K562 (cell line): ENCODE data around the gene PIGQ. TPM values are rescaled to one million over a fixed set of nuclear protein-coding genes. Genes with fewer than 3 reads are reported as not detected.

Source experiments
- KHSRP ChIP-seq: fragments of 450-650 bp; IDR thresholded peaks from 2 replicates; pipeline ENCODE4 v1.6.1; 2017
- MYBL2 ChIP-seq, 2 experiments: fragments of 450-650 bp in 1 of 2; sonication (generic) in 1 of 2; formaldehyde crosslinking in 1 of 2; IDR thresholded peaks; 2 replicates each; pipeline versions ENCODE4 v1.6.1 to v1.8.1; 2017 to 2022; ENCODE audit warnings: borderline replicate concordance in 1 of 2, inconsistent platforms in 1 of 2, low read depth in 1 of 2, mild to moderate bottlenecking in 1 of 2, missing genetic modification reagents in 1 of 2, moderate library complexity in 1 of 2
- NEUROD1 ChIP-seq: fragments of 150-350 bp; IDR thresholded peaks from 2 replicates; pipeline ENCODE4 v1.6.1; 2014; ENCODE audit warnings: borderline replicate concordance, low read length, low read depth; ENCODE audit not compliant: partially characterized antibody
- POLR2A ChIP-seq: fragments of 450-650 bp; conservative IDR thresholded peaks from 2 replicates; pipeline ENCODE4 v1.6.1; 2016
- POLR2G ChIP-seq: fragments of 200-400 bp; formaldehyde crosslinking; IDR thresholded peaks from 2 replicates; pipeline ENCODE4 v1.6.1; 2017; ENCODE audit warnings: low read depth, mild to moderate bottlenecking, antibody characterized with exemption, low read length, moderate library complexity
- ZFP36 ChIP-seq: fragments of 150-350 bp; IDR thresholded peaks from 2 replicates; pipeline ENCODE4 v1.6.1; 2018; ENCODE audit warnings: low read length, low read depth; ENCODE audit not compliant: partially characterized antibody
- polyA plus RNA-seq, 8 experiments: library from polyadenylated mRNA; depleted of rRNA in 4 of 8; stranded (reverse) in 5 of 8; unstranded in 3 of 8; fragments of >200 nt; fragmentation: Nextera tagmentation in 2 of 8; fragmentation: Illumina TruSeq in 1 of 8; extraction: Ambion mirVana in 2 of 8; extraction: Trizol in 1 of 8; gene quantifications; 2 replicates each; pipeline versions ENCODE4 v1.2.1 to v1.2.3, GENCODE V29; 2011 to 2014; ENCODE audit warnings: inconsistent platforms in 1 of 8, missing spikeins in 1 of 8
- total RNA-seq, 7 experiments: library from RNA; depleted of rRNA in 6 of 7; stranded (reverse); fragments of >200 nt in 6 of 7; fragmentation: Illumina TruSeq in 2 of 7; extraction: Trizol in 2 of 7; gene quantifications; 2 replicates each; pipeline versions ENCODE4 v1.2.1 to v1.2.3, GENCODE V29; 2011 to 2021; ENCODE audit warnings: low replicate concordance in 1 of 7
- TF ChIP-seq, protein P1 (sequence below): fragments of 200-600 bp; sonication (generic); IDR thresholded peaks from one replicate; pipeline ENCODE4 v1.6.1; 2012; ENCODE audit warnings: mild to moderate bottlenecking, low read depth, low read length, inconsistent platforms

Gene PIGQ
- total and polyA plus RNA-seq, 9 of the 15 experiments (the other 6 are each of a cell fraction or from before 2014, with no cell fraction given), result 0.20 to 49.6 (median 11.7) TPM

DNA sequence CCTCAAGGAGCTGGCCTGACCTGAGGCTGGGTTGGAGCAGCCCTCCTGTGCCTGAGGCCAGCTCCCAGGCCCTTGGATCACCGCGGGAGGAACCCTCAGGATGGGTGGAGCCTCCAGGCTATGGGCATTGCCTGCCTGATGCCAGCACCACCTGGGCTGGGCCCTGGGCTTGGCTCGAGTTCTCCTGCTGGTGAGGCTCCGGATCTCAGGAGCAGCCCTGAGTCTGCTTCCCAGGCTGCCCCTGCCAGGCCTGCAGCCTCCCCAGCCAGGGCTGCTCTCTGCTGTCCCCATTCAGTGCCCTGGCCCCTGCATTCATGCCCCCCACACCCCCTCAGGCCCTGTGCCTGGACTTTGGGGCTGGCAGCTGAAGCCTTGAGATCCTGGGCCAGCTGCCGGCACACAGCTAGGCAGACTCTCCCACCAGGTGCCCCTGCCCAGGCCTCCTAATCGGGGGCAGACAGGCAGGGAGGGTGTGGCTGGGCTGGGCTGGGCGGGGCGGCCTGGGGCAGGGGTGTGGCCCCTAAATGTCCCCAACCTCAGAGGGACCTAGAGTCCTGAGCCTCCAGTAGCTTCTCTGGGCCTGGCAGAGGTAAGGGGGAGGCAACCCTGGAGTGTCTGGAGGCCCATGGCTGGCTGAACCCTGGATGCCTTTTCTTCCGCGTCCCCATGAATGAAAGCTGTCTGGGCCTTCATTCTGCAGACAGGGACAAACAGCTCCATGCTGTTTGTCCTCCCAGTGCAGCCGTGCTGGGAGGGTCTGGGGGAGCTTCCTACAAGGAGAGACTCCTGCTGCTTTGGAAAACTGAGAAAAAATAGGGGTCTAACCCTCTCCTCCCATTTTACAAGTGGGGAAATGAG is 1.1 kb upstream of the PIGQ start (continued):
- TF ChIP-seq, protein P1, sequence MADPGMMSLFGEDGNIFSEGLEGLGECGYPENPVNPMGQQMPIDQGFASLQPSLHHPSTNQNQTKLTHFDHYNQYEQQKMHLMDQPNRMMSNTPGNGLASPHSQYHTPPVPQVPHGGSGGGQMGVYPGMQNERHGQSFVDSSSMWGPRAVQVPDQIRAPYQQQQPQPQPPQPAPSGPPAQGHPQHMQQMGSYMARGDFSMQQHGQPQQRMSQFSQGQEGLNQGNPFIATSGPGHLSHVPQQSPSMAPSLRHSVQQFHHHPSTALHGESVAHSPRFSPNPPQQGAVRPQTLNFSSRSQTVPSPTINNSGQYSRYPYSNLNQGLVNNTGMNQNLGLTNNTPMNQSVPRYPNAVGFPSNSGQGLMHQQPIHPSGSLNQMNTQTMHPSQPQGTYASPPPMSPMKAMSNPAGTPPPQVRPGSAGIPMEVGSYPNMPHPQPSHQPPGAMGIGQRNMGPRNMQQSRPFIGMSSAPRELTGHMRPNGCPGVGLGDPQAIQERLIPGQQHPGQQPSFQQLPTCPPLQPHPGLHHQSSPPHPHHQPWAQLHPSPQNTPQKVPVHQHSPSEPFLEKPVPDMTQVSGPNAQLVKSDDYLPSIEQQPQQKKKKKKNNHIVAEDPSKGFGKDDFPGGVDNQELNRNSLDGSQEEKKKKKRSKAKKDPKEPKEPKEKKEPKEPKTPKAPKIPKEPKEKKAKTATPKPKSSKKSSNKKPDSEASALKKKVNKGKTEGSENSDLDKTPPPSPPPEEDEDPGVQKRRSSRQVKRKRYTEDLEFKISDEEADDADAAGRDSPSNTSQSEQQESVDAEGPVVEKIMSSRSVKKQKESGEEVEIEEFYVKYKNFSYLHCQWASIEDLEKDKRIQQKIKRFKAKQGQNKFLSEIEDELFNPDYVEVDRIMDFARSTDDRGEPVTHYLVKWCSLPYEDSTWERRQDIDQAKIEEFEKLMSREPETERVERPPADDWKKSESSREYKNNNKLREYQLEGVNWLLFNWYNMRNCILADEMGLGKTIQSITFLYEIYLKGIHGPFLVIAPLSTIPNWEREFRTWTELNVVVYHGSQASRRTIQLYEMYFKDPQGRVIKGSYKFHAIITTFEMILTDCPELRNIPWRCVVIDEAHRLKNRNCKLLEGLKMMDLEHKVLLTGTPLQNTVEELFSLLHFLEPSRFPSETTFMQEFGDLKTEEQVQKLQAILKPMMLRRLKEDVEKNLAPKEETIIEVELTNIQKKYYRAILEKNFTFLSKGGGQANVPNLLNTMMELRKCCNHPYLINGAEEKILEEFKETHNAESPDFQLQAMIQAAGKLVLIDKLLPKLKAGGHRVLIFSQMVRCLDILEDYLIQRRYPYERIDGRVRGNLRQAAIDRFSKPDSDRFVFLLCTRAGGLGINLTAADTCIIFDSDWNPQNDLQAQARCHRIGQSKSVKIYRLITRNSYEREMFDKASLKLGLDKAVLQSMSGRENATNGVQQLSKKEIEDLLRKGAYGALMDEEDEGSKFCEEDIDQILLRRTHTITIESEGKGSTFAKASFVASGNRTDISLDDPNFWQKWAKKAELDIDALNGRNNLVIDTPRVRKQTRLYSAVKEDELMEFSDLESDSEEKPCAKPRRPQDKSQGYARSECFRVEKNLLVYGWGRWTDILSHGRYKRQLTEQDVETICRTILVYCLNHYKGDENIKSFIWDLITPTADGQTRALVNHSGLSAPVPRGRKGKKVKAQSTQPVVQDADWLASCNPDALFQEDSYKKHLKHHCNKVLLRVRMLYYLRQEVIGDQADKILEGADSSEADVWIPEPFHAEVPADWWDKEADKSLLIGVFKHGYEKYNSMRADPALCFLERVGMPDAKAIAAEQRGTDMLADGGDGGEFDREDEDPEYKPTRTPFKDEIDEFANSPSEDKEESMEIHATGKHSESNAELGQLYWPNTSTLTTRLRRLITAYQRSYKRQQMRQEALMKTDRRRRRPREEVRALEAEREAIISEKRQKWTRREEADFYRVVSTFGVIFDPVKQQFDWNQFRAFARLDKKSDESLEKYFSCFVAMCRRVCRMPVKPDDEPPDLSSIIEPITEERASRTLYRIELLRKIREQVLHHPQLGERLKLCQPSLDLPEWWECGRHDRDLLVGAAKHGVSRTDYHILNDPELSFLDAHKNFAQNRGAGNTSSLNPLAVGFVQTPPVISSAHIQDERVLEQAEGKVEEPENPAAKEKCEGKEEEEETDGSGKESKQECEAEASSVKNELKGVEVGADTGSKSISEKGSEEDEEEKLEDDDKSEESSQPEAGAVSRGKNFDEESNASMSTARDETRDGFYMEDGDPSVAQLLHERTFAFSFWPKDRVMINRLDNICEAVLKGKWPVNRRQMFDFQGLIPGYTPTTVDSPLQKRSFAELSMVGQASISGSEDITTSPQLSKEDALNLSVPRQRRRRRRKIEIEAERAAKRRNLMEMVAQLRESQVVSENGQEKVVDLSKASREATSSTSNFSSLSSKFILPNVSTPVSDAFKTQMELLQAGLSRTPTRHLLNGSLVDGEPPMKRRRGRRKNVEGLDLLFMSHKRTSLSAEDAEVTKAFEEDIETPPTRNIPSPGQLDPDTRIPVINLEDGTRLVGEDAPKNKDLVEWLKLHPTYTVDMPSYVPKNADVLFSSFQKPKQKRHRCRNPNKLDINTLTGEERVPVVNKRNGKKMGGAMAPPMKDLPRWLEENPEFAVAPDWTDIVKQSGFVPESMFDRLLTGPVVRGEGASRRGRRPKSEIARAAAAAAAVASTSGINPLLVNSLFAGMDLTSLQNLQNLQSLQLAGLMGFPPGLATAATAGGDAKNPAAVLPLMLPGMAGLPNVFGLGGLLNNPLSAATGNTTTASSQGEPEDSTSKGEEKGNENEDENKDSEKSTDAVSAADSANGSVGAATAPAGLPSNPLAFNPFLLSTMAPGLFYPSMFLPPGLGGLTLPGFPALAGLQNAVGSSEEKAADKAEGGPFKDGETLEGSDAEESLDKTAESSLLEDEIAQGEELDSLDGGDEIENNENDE, result no peak
- TF ChIP-seq MYBL2 (IDR thresholded peaks at IDR 0.05; ENCODE audit: low read depth) (no peak), MYBL2 (CRISPR knock-in tag; IDR thresholded peaks at IDR 0.05; ENCODE audit: borderline replicate concordance) (no peak), KHSRP (no peak), POLR2A (0 out of 2 replicates have a peak, but pooled peaks have one; percentile 30), POLR2G (0 out of 2 replicates have a peak, but pooled peaks have one; percentile 30), ZFP36 (no peak), NEUROD1 (no peak)
